Natural killer cell treated with Interleukin-12 subunit alpha and Interleukin-12 subunit beta and Interleukin-15 and Interleukin-18, amount 100 ng/mL, for 72 hours (primary cell): ENCODE data around the gene KCNC1. TPM values are rescaled to one million over a fixed set of nuclear protein-coding genes. Genes with fewer than 3 reads are reported as not detected.
A peak's percentile ranks its signal among the peaks of the same experiment; 100 is the strongest.

Source experiments
- ATAC-seq, 2 donors: fragments of 150-1000 bp; cut with Tn5 transposase in 1 of 2; sonication (Bioruptor Pico), chemical (Tn5 transposase) in 1 of 2; 2 replicates each; pipeline ENCODE4 v1.10.0; 2021
- DNase-seq: peaks from one replicate; pipeline ENCODE4 v3.0.0; 2022; ENCODE audit warnings: low spot score
- H3K27ac Mint-ChIP-seq, 2 donors: 1 replicate in 1 of 2; 2 replicates in 1 of 2; pipeline ENCODE4 v1.8.0; 2022; ENCODE audit warnings: mixed read lengths in 2 of 2, mild to moderate bottlenecking in 1 of 2, moderate library complexity in 1 of 2
- H3K27me3 Mint-ChIP-seq, 2 donors: 1 replicate in 1 of 2; 2 replicates in 1 of 2; pipeline ENCODE4 v1.8.0; 2022; ENCODE audit warnings: mixed read lengths in 2 of 2
- H3K36me3 Mint-ChIP-seq: one replicate; pipeline ENCODE4 v1.8.0; 2022; ENCODE audit warnings: mixed read lengths
- H3K4me1 Mint-ChIP-seq, 2 donors: 1 replicate in 1 of 2; 2 replicates in 1 of 2; pipeline ENCODE4 v1.8.0; 2022; ENCODE audit warnings: low read depth in 2 of 2, mixed read lengths in 2 of 2, mild to moderate bottlenecking in 1 of 2
- H3K4me3 Mint-ChIP-seq: one replicate; pipeline ENCODE4 v1.8.0; 2022; ENCODE audit warnings: mixed read lengths
- H3K9me3 Mint-ChIP-seq: 2 replicates; pipeline ENCODE4 v1.8.0; 2022; ENCODE audit warnings: mixed read lengths
- total RNA-seq, 2 donors: library from RNA; stranded (reverse); gene quantifications; one replicate each; pipeline ENCODE4 v1.2.3, GENCODE V29; 2022

Gene KCNC1
- total RNA-seq, 2 donors from 2014 or later = not detected

DNA sequence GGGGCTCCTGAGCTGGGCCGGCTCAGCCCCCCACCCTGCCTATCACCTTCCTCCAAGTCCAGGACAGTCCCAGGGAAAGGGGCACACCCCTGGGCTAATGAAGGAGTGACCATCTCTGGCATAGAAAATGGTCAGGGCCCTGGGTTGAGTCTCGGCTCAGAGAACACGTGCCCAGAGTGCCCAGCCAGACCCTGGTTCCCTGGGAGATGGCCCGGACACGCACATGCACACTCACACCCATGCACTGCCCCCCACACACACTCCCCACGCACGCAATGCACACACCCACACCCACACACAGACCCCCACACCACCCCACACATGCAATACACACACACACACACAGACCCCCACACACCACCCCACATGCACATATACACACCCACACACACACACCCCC is 28.7 kb downstream of the KCNC1 start:
- Mint-ChIP-seq H3K4me1 (no peaks in the 10 kb centered on the region), H3K4me3 (no peak overlapping the region), H3K9me3 (no peaks in the 10 kb centered on the region), H3K36me3 (no peaks in the 10 kb centered on the region), H3K27ac (no peak overlapping the region), H3K27me3 (no peaks in the 10 kb centered on the region)
- no peak for ATAC-seq
- no peak for DNase-seq

DNA sequence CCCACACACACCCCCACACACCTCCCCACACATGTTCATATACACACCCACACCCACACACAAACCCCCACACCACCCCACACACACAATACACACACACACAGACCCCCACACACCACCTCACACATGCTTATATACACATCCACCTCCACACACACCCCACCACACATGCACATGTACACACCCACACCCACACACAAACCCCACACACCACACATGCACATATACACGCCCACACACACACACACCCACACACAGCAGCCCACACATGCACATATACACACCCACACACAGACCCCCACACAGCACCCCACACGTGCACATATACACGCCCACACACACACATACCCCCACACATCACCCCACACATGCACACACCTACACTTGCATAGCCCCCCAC is 29.1 kb downstream of the KCNC1 start:
- H3K36me3 Mint-ChIP-seq = no peaks in the 10 kb centered on the region
- no peak overlapping the region for H3K27ac Mint-ChIP-seq
- H3K9me3 Mint-ChIP-seq = no peaks in the 10 kb centered on the region
- H3K27me3 Mint-ChIP-seq = no peaks in the 10 kb centered on the region
- no peak overlapping the region for H3K4me3 Mint-ChIP-seq
- no peaks in the 10 kb centered on the region for H3K4me1 Mint-ChIP-seq
- no peak for DNase-seq
- no peak for ATAC-seq

DNA sequence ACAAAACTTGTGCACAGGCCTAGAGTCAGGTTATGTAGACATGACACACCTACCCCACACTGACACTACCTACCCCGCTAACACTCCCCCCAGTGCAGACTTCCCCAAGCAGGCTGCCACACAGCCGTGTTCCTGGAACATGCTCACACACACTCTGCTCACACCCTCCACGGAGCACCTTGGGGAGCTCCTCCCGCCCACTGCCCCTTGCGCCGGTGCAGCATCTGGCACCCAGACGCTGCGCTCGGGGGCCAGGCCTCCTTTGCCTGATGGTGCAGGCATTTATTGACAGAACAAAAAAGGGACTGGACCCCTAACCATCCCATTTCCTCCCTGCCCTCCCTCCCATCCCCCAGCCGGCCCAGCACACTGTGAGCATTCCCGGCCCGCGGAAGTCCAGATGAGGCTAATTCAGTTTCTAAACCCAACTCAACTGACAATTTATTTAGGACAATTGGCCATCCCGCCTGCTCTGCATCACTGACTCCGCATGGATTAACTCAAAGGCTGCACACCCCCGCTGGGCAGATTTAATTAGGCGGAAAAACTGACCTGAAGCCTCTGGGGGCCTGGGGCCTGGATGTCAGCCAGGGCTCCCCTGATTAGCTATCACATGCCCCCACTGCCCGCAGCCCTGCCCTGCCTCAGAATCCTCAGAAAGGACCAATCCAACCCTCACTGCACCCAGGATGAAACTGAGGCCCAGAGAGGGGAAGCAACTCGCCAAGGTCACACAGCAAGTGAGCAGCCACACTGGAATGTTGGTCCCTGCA is 30.1 kb downstream of the KCNC1 start:
- Mint-ChIP-seq H3K27me3 (no peaks in the 10 kb centered on the region), H3K27ac (no peak overlapping the region), H3K36me3 (no peaks in the 10 kb centered on the region), H3K4me1 (no peaks in the 10 kb centered on the region), H3K4me3 (no peak overlapping the region), H3K9me3 (no peaks in the 10 kb centered on the region)
- DNase-seq (no peak), ATAC-seq (no peak)

DNA sequence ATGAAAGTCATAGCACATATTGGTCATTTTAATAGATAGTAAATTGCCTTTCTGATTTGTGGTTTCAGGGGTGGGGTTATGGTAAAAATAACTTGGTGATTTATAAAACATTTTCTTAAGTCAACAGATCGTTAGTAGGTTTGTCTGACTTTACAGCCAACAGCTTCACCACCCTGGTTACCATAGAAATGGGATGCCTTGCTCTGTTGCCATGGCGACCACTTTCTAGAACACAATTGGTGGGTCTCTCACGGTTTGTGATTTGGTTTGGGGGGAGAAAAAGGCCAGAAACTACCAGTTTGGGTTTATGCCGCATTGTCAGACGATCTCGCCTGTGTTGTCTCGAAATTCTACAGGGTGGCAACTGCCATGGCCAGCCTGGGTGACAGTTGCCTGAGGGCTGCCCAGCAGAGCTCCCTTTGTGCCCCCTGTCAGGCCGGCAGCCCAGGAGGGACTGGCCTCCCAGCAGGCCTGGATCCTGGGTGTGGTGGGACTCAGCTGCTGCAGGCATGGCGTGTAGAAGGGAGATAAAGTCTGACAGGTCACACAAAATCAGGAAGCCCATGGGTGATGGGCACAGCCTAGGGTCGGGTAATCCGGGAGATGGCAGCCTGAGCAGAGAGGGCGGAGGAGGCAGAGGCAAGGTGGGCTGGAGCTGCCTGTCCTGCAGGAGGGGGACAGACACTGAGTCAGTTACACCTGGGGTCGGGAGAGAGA is 30.9 kb downstream of the KCNC1 start:
- Mint-ChIP-seq H3K4me1 (no peaks in the 10 kb centered on the region), H3K9me3 (no peaks in the 10 kb centered on the region), H3K36me3 (no peaks in the 10 kb centered on the region), H3K27me3 (no peaks in the 10 kb centered on the region), H3K4me3 (no peak overlapping the region), H3K27ac (no peak overlapping the region)
- ATAC-seq (no peak), DNase-seq (no peak)

DNA sequence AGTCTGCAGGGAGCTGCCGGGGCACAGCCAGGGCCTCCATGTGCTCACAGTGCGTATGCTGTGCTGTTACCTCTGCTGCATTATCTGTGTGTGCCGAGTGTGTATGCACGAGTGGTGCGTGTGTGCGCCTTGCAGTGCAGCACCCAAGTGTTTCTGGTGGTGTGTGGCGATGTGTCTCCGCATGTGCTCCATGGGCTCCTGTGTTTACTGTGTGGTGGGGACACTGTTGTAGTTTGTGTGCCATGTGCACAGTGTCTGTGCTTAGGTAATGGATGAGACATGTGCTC is 31.4 kb downstream of the KCNC1 start:
- Mint-ChIP-seq H3K4me1 (no peaks in the 10 kb centered on the region), H3K27me3 (no peaks in the 10 kb centered on the region), H3K36me3 (no peaks in the 10 kb centered on the region), H3K27ac (no peak overlapping the region), H3K4me3 (no peak overlapping the region), H3K9me3 (no peaks in the 10 kb centered on the region)
- DNase-seq = no peak
- peak in 1 of 2 donors; percentile 7 for ATAC-seq

DNA sequence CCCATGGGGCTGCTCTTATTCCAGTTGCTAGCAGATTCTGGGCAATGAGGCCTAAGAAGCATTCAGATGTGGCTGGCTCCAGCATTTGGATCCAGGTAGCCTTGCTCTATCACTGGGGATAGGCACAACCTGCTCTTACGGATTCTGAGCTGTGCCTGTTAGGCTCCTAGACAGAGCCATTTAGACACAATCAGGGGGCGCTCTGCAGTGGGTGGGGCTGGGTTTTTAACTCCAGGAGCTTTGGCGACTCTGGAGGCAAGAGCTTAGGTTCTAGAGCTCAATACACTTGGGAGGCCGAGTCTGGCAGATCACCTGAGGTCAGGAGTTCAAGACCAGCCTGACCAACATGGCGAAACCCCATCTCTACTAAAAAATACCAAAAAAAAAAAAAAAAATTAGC is 32.0 kb downstream of the KCNC1 start:
- Mint-ChIP-seq H3K4me1 (no peaks in the 10 kb centered on the region), H3K36me3 (no peaks in the 10 kb centered on the region), H3K27ac (no peak overlapping the region), H3K9me3 (no peaks in the 10 kb centered on the region), H3K27me3 (no peaks in the 10 kb centered on the region), H3K4me3 (no peak overlapping the region)
- DNase-seq (no peak), ATAC-seq (no peak)

DNA sequence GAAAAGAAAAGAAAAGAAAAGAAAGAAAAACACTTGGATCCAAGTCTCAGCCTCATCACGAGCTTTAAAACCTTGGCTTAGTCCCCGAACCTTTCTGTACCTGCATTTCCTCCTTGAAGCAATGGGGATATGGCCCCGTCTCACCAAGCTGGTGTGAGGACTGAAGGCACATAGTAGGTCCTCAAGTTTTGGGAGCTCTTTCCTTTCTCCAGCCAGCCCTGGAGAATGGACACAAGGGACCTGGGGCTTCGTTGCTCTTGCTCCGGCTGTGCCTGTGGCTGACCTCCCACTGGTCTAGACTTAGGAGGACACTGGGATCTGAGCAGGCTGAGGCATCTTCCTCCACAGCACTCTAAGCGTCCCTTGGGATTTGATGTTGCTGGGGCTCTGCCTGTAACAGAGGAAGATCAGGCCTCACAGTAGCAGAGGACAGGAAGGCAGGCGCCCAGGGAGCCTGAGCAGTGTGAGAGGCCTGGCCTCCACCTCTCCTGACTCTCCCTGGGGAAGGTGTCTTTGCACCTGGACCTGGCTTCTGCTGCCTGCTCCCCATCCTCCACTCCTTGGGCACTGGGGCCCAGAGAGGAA is 32.8 kb downstream of the KCNC1 start:
- no peak for DNase-seq
- Mint-ChIP-seq H3K27me3 (no peaks in the 10 kb centered on the region), H3K36me3 (no peaks in the 10 kb centered on the region)

DNA sequence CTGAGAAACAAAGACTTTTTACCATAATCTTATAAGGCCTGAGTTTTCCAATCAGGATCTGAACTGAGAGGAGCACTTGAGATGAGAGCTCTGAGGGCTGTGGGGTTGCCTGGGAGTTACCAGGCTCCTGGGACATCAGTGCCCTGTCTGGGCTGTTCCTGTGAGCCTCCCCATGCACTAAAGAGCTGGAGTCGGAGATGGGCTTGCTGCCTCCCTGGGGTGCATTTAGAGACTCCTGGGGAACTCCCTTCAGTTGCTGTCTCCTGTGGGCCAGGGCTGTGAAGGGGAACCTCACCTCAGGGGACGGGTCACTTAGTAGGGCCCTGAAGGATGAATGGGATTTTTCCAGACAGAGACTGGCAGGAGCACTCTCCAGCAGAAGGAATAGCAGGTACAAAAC is 33.3 kb downstream of the KCNC1 start:
- H3K9me3 Mint-ChIP-seq = no peaks in the 10 kb centered on the region
- no peaks in the 10 kb centered on the region for H3K4me1 Mint-ChIP-seq
- no peak overlapping the region for H3K27ac Mint-ChIP-seq
- H3K27me3 Mint-ChIP-seq = no peaks in the 10 kb centered on the region
- DNase-seq = no peak
- no peak for ATAC-seq
- H3K4me3 Mint-ChIP-seq = no peak overlapping the region
- no peaks in the 10 kb centered on the region for H3K36me3 Mint-ChIP-seq

More for the DNA sequence above, 32.8 kb downstream of the KCNC1 start:
- H3K4me3 Mint-ChIP-seq = no peak overlapping the region
- no peak overlapping the region for H3K27ac Mint-ChIP-seq
- H3K4me1 Mint-ChIP-seq = no peaks in the 10 kb centered on the region
- H3K9me3 Mint-ChIP-seq = no peaks in the 10 kb centered on the region
- ATAC-seq = no peak

DNA sequence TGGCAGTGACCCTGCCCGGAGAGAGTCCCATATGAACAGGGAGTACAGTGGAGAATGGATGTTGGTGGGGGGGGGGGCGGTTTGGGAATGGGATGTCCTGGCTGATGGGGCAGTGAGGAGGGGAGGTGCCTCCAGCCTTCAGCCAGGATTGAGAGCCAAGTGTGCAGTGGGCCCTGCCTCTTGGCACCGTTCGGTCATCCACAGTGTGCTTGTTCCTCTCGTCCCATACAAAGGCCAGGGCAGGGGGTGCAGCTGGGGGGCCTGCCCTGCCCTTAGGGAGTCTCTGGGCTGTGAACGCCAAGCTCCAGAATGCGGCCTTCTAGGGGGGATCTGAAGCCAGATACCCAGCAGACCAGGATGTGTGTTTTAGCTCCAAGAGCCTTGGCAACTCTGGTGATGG is 34.0 kb downstream of the KCNC1 start:
- Mint-ChIP-seq H3K9me3 (no peaks in the 10 kb centered on the region), H3K4me3 (no peak overlapping the region)
- no peak for ATAC-seq

DNA sequence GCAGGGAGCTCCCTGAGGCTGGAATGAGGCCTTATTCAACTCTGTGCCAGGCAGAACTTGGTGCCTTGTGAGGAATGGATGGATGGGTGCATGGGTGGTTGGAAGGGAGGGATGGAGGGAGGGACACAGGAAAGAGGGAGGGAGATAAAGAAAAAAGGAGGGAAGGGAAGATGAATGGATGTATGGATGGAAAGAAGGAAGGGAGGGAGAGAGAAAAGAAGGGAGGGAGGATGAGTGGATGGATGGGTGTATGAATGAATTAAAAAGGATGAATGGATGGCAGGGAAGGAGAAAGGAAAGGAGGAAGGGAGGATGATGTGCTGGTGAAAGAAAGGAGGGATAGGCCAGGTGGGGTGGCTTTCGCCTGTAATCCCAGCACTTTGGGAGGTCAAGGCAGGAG is 34.6 kb downstream of the KCNC1 start:
- no peak for DNase-seq
- Mint-ChIP-seq H3K4me1 (no peaks in the 10 kb centered on the region), H3K36me3 (no peaks in the 10 kb centered on the region), H3K27me3 (no peaks in the 10 kb centered on the region), H3K9me3 (no peaks in the 10 kb centered on the region), H3K27ac (no peak overlapping the region), H3K4me3 (no peak overlapping the region)
- ATAC-seq = no peak

More for the DNA sequence above, 34.0 kb downstream of the KCNC1 start:
- H3K27ac Mint-ChIP-seq = no peak overlapping the region
- H3K36me3 Mint-ChIP-seq = no peaks in the 10 kb centered on the region
- no peaks in the 10 kb centered on the region for H3K27me3 Mint-ChIP-seq
- DNase-seq = no peak
- no peaks in the 10 kb centered on the region for H3K4me1 Mint-ChIP-seq

DNA sequence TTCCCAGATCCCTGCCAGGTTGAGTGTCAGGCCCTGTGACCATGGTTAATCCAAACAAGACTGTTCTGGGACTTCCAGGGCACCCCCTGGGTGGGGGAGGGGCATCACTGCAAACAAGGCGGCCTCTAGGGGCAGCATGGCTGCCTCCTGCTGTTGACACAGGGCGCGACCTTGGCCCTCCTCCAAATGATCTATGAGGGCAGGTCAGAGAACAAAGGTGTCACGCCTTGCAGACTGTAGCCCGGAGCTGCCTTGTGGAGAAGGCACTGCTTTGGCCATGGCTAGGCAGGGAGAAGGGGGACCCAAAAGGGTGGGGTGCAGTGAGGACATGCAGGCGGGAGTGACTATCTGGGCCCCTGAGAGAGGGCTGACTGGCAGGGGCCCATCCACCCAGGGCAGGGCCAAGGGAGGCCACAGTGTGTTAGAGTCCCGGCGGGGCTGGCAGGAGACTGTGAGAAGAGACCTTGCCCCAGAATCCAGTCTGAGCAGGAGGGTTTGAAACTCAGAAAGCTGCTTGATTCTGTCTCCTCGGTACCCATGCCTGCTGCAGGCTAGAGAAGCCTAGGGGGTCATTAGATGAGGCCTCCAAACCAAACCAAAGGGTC is 35.6 kb downstream of the KCNC1 start:
- Mint-ChIP-seq H3K27ac (no peak overlapping the region), H3K9me3 (no peaks in the 10 kb centered on the region), H3K4me3 (no peak overlapping the region), H3K36me3 (no peaks in the 10 kb centered on the region), H3K4me1 (no peaks in the 10 kb centered on the region), H3K27me3 (no peaks in the 10 kb centered on the region)
- ATAC-seq (no peak), DNase-seq (no peak)

DNA sequence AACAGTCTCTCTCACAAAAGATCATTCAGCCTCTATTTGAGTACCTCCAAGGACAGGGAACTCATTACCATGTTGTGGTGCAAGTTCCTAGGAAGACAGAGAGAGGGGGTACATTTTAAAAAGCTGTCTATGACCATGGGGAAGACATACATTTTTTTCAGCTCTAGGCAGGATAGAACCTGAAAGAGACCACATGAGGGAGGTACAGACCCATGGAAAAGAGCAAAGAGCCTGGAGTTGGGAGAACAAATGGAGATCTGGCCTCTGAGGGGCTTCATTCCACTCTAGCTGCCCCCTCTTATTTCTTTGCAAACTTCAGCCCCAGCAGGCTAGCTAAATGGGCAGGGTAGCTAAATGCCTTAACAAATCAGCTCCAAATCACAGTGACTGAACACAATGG is 36.3 kb downstream of the KCNC1 start:
- Mint-ChIP-seq H3K4me3 (no peak overlapping the region), H3K4me1 (no peaks in the 10 kb centered on the region), H3K9me3 (no peaks in the 10 kb centered on the region), H3K27me3 (no peaks in the 10 kb centered on the region), H3K27ac (no peak overlapping the region), H3K36me3 (no peaks in the 10 kb centered on the region)
- no peak for ATAC-seq
- no peak for DNase-seq

DNA sequence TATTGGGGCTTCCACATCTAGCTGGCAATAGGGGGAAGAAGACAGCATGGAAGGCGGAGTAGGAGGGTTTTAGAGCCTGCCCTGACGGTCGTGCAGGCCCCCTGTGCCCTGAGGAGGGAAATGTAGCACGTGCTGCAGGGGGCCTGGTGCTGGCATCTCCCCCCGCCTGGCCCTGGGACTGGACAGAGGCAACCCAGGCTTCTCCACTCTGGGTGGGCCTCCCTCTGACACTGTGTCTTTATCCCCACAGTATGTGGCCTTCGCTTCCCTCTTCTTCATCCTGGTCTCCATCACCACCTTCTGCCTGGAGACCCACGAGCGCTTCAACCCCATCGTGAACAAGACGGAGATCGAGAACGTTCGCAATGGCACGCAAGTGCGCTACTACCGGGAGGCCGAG is 36.8 kb downstream of the KCNC1 start:
- no peaks in the 10 kb centered on the region for H3K36me3 Mint-ChIP-seq
- ATAC-seq (no peak), DNase-seq (no peak)
- H3K4me3 Mint-ChIP-seq = no peak overlapping the region
- no peaks in the 10 kb centered on the region for H3K27me3 Mint-ChIP-seq
- H3K9me3 Mint-ChIP-seq = no peaks in the 10 kb centered on the region
- no peak overlapping the region for H3K27ac Mint-ChIP-seq
- H3K4me1 Mint-ChIP-seq = no peaks in the 10 kb centered on the region

DNA sequence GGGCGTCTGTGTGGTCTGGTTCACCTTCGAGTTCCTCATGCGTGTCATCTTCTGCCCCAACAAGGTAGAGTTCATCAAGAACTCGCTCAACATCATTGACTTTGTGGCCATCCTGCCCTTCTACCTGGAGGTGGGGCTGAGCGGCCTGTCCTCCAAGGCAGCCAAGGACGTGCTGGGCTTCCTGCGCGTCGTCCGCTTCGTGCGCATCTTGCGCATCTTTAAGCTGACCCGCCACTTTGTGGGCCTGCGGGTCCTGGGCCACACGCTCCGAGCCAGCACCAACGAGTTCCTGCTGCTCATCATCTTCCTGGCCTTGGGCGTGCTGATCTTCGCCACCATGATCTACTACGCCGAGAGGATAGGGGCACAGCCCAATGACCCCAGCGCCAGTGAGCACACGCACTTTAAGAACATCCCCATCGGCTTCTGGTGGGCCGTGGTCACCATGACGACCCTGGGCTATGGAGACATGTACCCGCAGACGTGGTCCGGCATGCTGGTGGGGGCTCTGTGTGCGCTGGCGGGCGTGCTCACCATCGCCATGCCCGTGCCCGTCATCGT is 37.3 kb downstream of the KCNC1 start:
- no peaks in the 10 kb centered on the region for H3K27me3 Mint-ChIP-seq
- no peaks in the 10 kb centered on the region for H3K9me3 Mint-ChIP-seq
- ATAC-seq (no peak), DNase-seq (no peak)
- H3K4me1 Mint-ChIP-seq = no peaks in the 10 kb centered on the region
- H3K27ac Mint-ChIP-seq = no peak overlapping the region
- H3K36me3 Mint-ChIP-seq = no peaks in the 10 kb centered on the region
- no peak overlapping the region for H3K4me3 Mint-ChIP-seq
